HG02678 (cell line): ENCODE measurements around the gene LAMA2.
"Not testable (repeated sequence)": the region's sequence is repeated elsewhere in the genome, so short reads cannot be mapped to it uniquely, and the experiment has no call there.

Source experiments
- ATAC-seq: cut with Tn5 transposase; IDR thresholded peaks from one replicate; pipeline ENCODE4 v1.9.1; 2021; ENCODE audit warnings: mild to moderate bottlenecking, moderate library complexity; ENCODE audit not compliant: unreplicated experiment

Gene LAMA2

GRCh38 chr6:129172279-129172995 lies 289.5 kb downstream of the LAMA2 start:
- not testable (repeated sequence) for ATAC-seq

GRCh38 chr6:129175066-129175465 lies 292.1 kb downstream of the LAMA2 start:
- no peak for ATAC-seq

- ATAC-seq, result no peak
Measured at GRCh38 chr6:129177801-129178200, 294.9 kb downstream of the LAMA2 start.

- no peak for ATAC-seq
Measured at GRCh38 chr6:129179283-129179682, 296.3 kb downstream of the LAMA2 start.

GRCh38 chr6:129181001-129181400 lies 298.1 kb downstream of the LAMA2 start:
- no peak for ATAC-seq

GRCh38 chr6:129183187-129183591 lies 300.3 kb downstream of the LAMA2 start:
- ATAC-seq, result no peak

- no peak for ATAC-seq
Measured at GRCh38 chr6:129183681-129184301, 300.9 kb downstream of the LAMA2 start.

GRCh38 chr6:129184324-129184723 lies 301.4 kb downstream of the LAMA2 start:
- ATAC-seq, result no peak

GRCh38 chr6:129184808-129185366 lies 301.9 kb downstream of the LAMA2 start:
- ATAC-seq, result no peak

GRCh38 chr6:129186988-129187387 lies 304.1 kb downstream of the LAMA2 start:
- ATAC-seq, result no peak

- no peak for ATAC-seq
Measured at GRCh38 chr6:129188306-129188705, 305.4 kb downstream of the LAMA2 start.

GRCh38 chr6:129188795-129189194 lies 305.9 kb downstream of the LAMA2 start:
- no peak for ATAC-seq

- no peak for ATAC-seq
Measured at GRCh38 chr6:129189266-129189665, 306.3 kb downstream of the LAMA2 start.

GRCh38 chr6:129191235-129191634 lies 308.3 kb downstream of the LAMA2 start:
- no peak for ATAC-seq

- ATAC-seq, result no peak
Measured at GRCh38 chr6:129192458-129192989, 309.6 kb downstream of the LAMA2 start.

- ATAC-seq, result no peak
Measured at GRCh38 chr6:129194306-129194941, 311.5 kb downstream of the LAMA2 start.

- no peak for ATAC-seq
Measured at GRCh38 chr6:129195161-129195560, 312.2 kb downstream of the LAMA2 start.

- no peak for ATAC-seq
Measured at GRCh38 chr6:129195643-129196042, 312.7 kb downstream of the LAMA2 start.

- ATAC-seq, result no peak
Measured at GRCh38 chr6:129197154-129197553, 314.2 kb downstream of the LAMA2 start.

- ATAC-seq, result no peak
Measured at GRCh38 chr6:129200151-129200550, 317.2 kb downstream of the LAMA2 start.

GRCh38 chr6:129203190-129203900 lies 320.4 kb downstream of the LAMA2 start:
- ATAC-seq, result no peak
